DND-41 (cell line): ENCODE data around the gene KAZN.

ENCODE experiments used
- ATAC-seq: fragments of 200-7000 bp; cut with Tn5 transposase; 3 replicates; pipeline ENCODE4 v1.9.1; 2021; ENCODE audit warnings: low read depth; ENCODE audit not compliant: insufficient read depth
- DNase-seq: peaks from one replicate; pipeline ENCODE4 v3.0.0-alpha.2; 2020
- H2AFZ ChIP-seq: 2 replicates; pipeline ENCODE4 v1.6.0; 2012; ENCODE audit warnings: low read depth, low read length
- H3K27ac ChIP-seq: 2 replicates; pipeline ENCODE4 v1.5.1; 2012; ENCODE audit warnings: low read length, inconsistent platforms
- H3K27me3 ChIP-seq: fragments of 200-600 bp; sonication (generic); 2 replicates; pipeline ENCODE4 v1.6.0; 2012; ENCODE audit warnings: low read length, mild to moderate bottlenecking, inconsistent platforms; ENCODE audit not compliant: insufficient read depth, poor library complexity
- H3K36me3 ChIP-seq: 2 replicates; pipeline ENCODE4 v1.5.1; 2012; ENCODE audit warnings: low read length, inconsistent platforms; ENCODE audit not compliant: insufficient read depth
- H3K4me1 ChIP-seq: 2 replicates; pipeline ENCODE4 v1.5.1; 2012; ENCODE audit warnings: mild to moderate bottlenecking, low read length; ENCODE audit not compliant: insufficient read depth
- H3K4me2 ChIP-seq: 2 replicates; pipeline ENCODE4 v1.6.0; 2012; ENCODE audit warnings: mild to moderate bottlenecking, moderate library complexity, low read length, inconsistent platforms; ENCODE audit not compliant: insufficient read depth
- H3K4me3 ChIP-seq, 2 experiments: fragments of 200-600 bp in 1 of 2; shearing (Covaris generic) in 1 of 2; 2 replicates each; pipeline ENCODE4 v1.5.1; 2012 to 2016; ENCODE audit warnings: inconsistent platforms in 2 of 2, low read length in 2 of 2, mild to moderate bottlenecking in 2 of 2, low read depth in 1 of 2, moderate library complexity in 1 of 2
- H3K79me2 ChIP-seq: 2 replicates; pipeline ENCODE4 v1.6.0; 2012; ENCODE audit warnings: low read length, inconsistent platforms; ENCODE audit not compliant: insufficient read depth
- H3K9ac ChIP-seq: 2 replicates; pipeline ENCODE4 v1.6.0; 2012; ENCODE audit warnings: low read depth, mild to moderate bottlenecking, inconsistent platforms, low read length, moderate library complexity
- H3K9me3 ChIP-seq: 2 replicates; pipeline ENCODE4 v1.5.1; 2012; ENCODE audit warnings: low read length, moderate library complexity, mild to moderate bottlenecking, inconsistent platforms; ENCODE audit not compliant: insufficient read depth, severe bottlenecking
- H4K20me1 ChIP-seq: 2 replicates; pipeline ENCODE4 v1.6.0; 2012; ENCODE audit warnings: low read length; ENCODE audit not compliant: insufficient read depth
- EZH2 ChIP-seq: IDR thresholded peaks from 3 replicates; pipeline ENCODE4 v1.6.1; 2012; ENCODE audit warnings: borderline replicate concordance, low read depth, mild to moderate bottlenecking, moderate library complexity, low read length, inconsistent platforms; ENCODE audit not compliant: severe bottlenecking
- TF ChIP-seq, protein P1 (sequence below): IDR thresholded peaks from 2 replicates; pipeline ENCODE4 v1.5.1; 2012; ENCODE audit warnings: borderline replicate concordance, low read length, moderate library complexity, mild to moderate bottlenecking; ENCODE audit not compliant: poor library complexity, severe bottlenecking; ENCODE audit errors: extremely low read depth

The KAZN gene

DNA sequence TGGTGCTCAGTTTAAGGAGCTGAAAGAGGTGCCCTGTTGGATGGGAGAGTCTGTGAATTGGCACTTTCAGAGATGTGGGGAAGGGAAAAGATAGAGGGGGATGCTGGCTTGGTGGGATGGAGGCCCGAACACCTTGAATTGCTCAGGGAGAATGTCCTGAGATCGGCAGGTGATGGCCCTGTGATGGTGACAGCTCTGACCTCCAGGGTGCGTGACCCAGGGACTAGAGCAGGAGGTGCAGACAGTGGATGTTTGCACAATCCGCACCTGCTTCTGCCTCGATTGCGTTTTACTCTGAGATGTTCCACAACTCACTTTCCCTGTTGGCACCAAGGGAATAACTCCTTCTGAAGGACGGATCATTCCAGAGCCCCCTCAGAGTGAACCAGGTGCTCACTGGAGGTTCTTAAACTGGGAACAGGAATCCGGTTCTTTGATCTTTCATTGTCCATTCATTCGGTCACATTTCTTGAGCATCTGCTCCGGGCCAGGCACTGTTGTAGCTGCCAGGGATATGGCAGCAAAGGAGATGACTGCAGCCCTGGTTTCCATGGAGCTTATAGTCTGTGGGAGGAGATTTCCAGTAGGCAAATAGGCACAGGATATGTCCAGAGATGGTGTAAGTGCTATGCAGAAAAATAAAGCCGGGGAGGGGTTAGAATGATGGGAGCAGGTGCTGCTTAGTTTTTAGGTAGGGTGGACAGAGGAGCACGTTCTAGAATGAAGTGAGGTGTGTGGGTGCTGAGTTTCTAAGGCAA is 328.5 kb downstream of the KAZN start:
- H3K36me3 ChIP-seq, result no peaks in the 10 kb centered on the region
- H2AFZ ChIP-seq, result no peak overlapping the region
- H3K27ac ChIP-seq, result no peak overlapping the region
- H3K79me2 ChIP-seq, result peaks cover 40% of the 10 kb centered on the region
- TF ChIP-seq EZH2, result no peak
- H3K9me3 ChIP-seq, result no peaks in the 10 kb centered on the region
- H3K4me1 ChIP-seq, result peaks cover 20% of the 10 kb centered on the region
- ATAC-seq (no peak), DNase-seq (no peak)
- H4K20me1 ChIP-seq, result peaks cover 73% of the 10 kb centered on the region
- no peak overlapping the region for H3K9ac ChIP-seq
- peaks cover 11% of the 10 kb centered on the region for H3K27me3 ChIP-seq
- no peak overlapping the region for H3K4me3 ChIP-seq
- peak overlapping the region; percentile 77; the same call in 1 of the 2 replicates for H3K4me2 ChIP-seq

GRCh38 chr1:14928412-14928811 is 329.9 kb downstream of the KAZN start:
- peaks cover 40% of the 10 kb centered on the region for H3K79me2 ChIP-seq
- ATAC-seq (no peak), DNase-seq (no peak)
- H3K4me1 ChIP-seq, result peaks cover 20% of the 10 kb centered on the region
- H3K4me2 ChIP-seq, result no peak overlapping the region
- H3K36me3 ChIP-seq, result no peaks in the 10 kb centered on the region
- peaks cover 4% of the 10 kb centered on the region for H3K27me3 ChIP-seq
- H3K9me3 ChIP-seq, result no peaks in the 10 kb centered on the region
- H3K27ac ChIP-seq, result no peak overlapping the region
- peaks cover 72% of the 10 kb centered on the region for H4K20me1 ChIP-seq
- no peak overlapping the region for H2AFZ ChIP-seq
- TF ChIP-seq EZH2, result no peak
- H3K9ac ChIP-seq, result no peak overlapping the region
- no peak overlapping the region for H3K4me3 ChIP-seq

DNA sequence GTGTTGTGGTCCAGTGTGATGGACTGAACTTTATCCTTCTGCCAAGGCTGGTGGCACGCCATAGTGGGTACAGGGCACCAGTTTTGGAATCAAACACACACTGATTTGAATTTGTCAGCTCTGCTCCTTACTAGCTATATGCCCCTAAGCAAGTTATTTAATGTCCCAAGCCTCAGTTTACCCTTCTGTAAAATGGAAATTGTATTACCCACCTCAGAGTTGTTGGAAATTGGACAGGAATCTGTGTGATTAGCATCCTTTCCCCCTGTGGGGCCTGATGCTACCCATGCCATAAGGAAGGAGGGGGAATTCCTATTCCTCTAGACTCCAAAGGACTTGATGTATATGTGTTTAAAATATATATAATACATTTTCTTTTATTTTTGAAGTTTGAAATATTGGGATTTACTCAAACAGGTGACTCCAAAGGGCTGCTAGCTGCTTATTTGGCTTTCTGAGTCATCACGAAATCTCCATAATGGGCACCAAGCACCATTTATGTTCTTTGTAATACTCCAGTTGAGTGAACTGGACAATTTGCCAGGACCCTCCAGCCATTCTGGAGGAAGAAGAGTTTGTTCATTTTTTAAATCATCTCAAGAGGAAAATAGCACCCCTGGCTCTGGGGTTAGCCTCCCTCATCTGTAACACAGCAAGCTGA is 330.5 kb downstream of the KAZN start:
- Histone ChIP-seq H3K9me3 (no peaks in the 10 kb centered on the region), H3K9ac (no peak overlapping the region), H3K4me1 (peaks cover 16% of the 10 kb centered on the region), H4K20me1 (peaks cover 71% of the 10 kb centered on the region), H3K4me3 (no peak overlapping the region), H3K36me3 (no peaks in the 10 kb centered on the region), H3K27me3 (no peaks in the 10 kb centered on the region), H3K4me2 (no peak overlapping the region), H3K79me2 (peaks cover 40% of the 10 kb centered on the region), H2AFZ (no peak overlapping the region), H3K27ac (no peak overlapping the region)
- ATAC-seq (no peak), DNase-seq (no peak)
- TF ChIP-seq, protein P1, sequence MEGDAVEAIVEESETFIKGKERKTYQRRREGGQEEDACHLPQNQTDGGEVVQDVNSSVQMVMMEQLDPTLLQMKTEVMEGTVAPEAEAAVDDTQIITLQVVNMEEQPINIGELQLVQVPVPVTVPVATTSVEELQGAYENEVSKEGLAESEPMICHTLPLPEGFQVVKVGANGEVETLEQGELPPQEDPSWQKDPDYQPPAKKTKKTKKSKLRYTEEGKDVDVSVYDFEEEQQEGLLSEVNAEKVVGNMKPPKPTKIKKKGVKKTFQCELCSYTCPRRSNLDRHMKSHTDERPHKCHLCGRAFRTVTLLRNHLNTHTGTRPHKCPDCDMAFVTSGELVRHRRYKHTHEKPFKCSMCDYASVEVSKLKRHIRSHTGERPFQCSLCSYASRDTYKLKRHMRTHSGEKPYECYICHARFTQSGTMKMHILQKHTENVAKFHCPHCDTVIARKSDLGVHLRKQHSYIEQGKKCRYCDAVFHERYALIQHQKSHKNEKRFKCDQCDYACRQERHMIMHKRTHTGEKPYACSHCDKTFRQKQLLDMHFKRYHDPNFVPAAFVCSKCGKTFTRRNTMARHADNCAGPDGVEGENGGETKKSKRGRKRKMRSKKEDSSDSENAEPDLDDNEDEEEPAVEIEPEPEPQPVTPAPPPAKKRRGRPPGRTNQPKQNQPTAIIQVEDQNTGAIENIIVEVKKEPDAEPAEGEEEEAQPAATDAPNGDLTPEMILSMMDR, result no peak
- no peak for TF ChIP-seq EZH2

DNA sequence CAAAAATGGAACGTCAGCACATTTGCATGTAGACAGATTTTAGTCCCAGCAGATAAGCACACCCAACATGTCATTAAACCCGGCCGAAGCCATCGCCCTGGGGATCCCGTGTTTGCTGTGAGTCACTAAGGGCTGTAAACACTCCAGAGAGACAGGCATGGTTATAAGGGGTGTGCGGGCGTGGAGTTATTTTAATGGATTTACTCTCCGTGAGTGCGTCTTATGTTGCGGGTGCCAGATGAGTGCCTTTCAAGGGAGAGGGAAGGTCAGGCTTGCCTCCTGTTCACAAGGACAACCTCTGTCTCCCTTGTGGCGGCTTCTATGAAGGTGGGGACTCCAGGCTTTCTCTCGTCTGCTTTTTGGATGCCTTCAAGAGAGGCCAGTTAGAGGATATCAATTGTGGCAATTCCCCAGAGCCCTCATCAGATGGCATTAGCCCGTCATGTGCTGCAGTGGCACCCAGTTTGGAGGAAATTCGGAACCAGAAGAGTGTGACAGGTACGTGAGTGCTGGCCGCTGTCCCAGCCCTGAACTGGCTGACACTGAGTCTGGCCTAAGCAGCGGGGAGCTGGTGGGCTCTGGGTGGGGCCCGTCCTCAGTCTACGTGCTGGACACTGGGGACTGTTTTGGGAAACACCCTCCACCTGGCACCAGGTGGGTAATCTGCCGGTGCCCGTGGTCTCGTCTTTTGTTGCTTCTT is 331.2 kb downstream of the KAZN start:
- Histone ChIP-seq H3K4me3 (no peak overlapping the region), H4K20me1 (peaks cover 74% of the 10 kb centered on the region), H3K4me1 (peaks cover 16% of the 10 kb centered on the region), H2AFZ (no peak overlapping the region), H3K9ac (no peak overlapping the region), H3K4me2 (no peak overlapping the region), H3K79me2 (peaks cover 44% of the 10 kb centered on the region), H3K27me3 (no peaks in the 10 kb centered on the region), H3K27ac (no peak overlapping the region), H3K36me3 (no peaks in the 10 kb centered on the region), H3K9me3 (no peaks in the 10 kb centered on the region)
- TF ChIP-seq, protein P1, result no peak
- no peak for TF ChIP-seq EZH2
- DNase-seq (no peak), ATAC-seq (no peak)
